ENCODE measurements around the gene ADGRG3. TPM values are rescaled to one million over a fixed set of nuclear protein-coding genes. Genes with fewer than 3 reads are reported as not detected.
"Not testable (repeated sequence)": the region's sequence is repeated elsewhere in the genome, so short reads cannot be mapped to it uniquely, and the experiment has no call there.

Gene ADGRG3
- total and polyA plus RNA-seq, 11 donors = 0.12 to 1.4 (median 0.53) TPM

- Histone ChIP-seq H3K27me3 (peaks cover 0 to 5% (median 0%) of the 10 kb centered on the region in 9 donors), H3K36me3 (no peaks in the 10 kb centered on the region), H3K4me1 (no peaks in the 10 kb centered on the region), H3K9me3 (no peaks in the 10 kb centered on the region), H3K27ac (no peak overlapping the region), H3K4me3 (no peak overlapping the region)
- ATAC-seq (no peak), DNase-seq (no peak)
- WGBS, 4 donors = 88 to 96% (median 91%) methylated on average over 3 of the region's 3 CpGs
- TF ChIP-seq CTCF (IDR thresholded peaks at IDR 0.05) (no peak), POLR2A (IDR thresholded peaks at IDR 0.05) (no peak)
- intact Hi-C loops (cut with DNase I) = loop anchor here in 1 of 10 donors (10.0 kb wide), 1 partner anchor 57 kb away; no protein-coding TSS in a partner anchor
Observed at GRCh38 chr16:57711993-57712392, 43.9 kb downstream of the ADGRG3 start.

GRCh38 chr16:57712569-57712968 is 44.5 kb downstream of the ADGRG3 start:
- H3K27me3 ChIP-seq, H3K4me3 ChIP-seq, H3K4me1 ChIP-seq, H3K36me3 ChIP-seq, H3K27ac ChIP-seq, DNase-seq, H3K9me3 ChIP-seq, ATAC-seq: not testable (repeated sequence)
- intact Hi-C loops (cut with DNase I) = loop anchor here in 1 of 10 donors (10.0 kb wide), 1 partner anchor 58 kb away; no protein-coding TSS in a partner anchor
- 68 to 77% (median 70%) methylated on average over 6 of the region's 6 CpGs for WGBS, 4 donors

- Histone ChIP-seq H3K9me3 (no peaks in the 10 kb centered on the region), H3K27ac (no peak overlapping the region), H3K27me3 (peaks cover 0 to 5% (median 0%) of the 10 kb centered on the region in 9 donors), H3K36me3 (no peaks in the 10 kb centered on the region), H3K4me3 (no peak overlapping the region), H3K4me1 (no peaks in the 10 kb centered on the region)
- DNase-seq = no peak
- WGBS, 4 donors = 79 to 94% (median 87%) methylated on average over 8 of the region's 8 CpGs
- ATAC-seq = no peak
- TF ChIP-seq POLR2A (IDR thresholded peaks at IDR 0.05) (no peak), CTCF (IDR thresholded peaks at IDR 0.05) (no peak)
- intact Hi-C loops (cut with DNase I) = loop anchor here in 1 of 10 donors (10.0 kb wide), 1 partner anchor 59 kb away; no protein-coding TSS in a partner anchor
Observed at GRCh38 chr16:57713596-57713995, 45.5 kb downstream of the ADGRG3 start.

GRCh38 chr16:57714047-57714446 is 45.9 kb downstream of the ADGRG3 start:
- ATAC-seq = no peak
- H3K36me3 ChIP-seq = no peaks in the 10 kb centered on the region
- 75 to 84% (median 79%) methylated on average over 6 of the region's 6 CpGs for WGBS, 4 donors
- H3K4me1 ChIP-seq = no peaks in the 10 kb centered on the region
- TF ChIP-seq POLR2A (IDR thresholded peaks at IDR 0.05) (no peak), CTCF (IDR thresholded peaks at IDR 0.05) (no peak)
- no peak overlapping the region for H3K27ac ChIP-seq
- DNase-seq = no peak
- no peak overlapping the region for H3K4me3 ChIP-seq
- H3K27me3 ChIP-seq = peaks cover 0 to 5% (median 0%) of the 10 kb centered on the region in 9 donors
- H3K9me3 ChIP-seq = no peaks in the 10 kb centered on the region
- intact Hi-C loops (cut with DNase I) = loop anchor here in 1 of 10 donors (10.0 kb wide), 1 partner anchor 59 kb away; no protein-coding TSS in a partner anchor

- Histone ChIP-seq H3K9me3 (no peaks in the 10 kb centered on the region), H3K36me3 (no peaks in the 10 kb centered on the region), H3K27me3 (peaks cover 0 to 5% (median 0%) of the 10 kb centered on the region in 9 donors), H3K4me3 (no peak overlapping the region), H3K4me1 (no peaks in the 10 kb centered on the region), H3K27ac (no peak overlapping the region)
- 69 to 92% (median 74%) methylated on average over 2 to 3 of the region's 3 CpGs for WGBS, 4 donors
- peak in 3 of 4 donors; percentile 75 to 87 (median 76) for ATAC-seq
- intact Hi-C loops (cut with DNase I) = loop anchor here (1.0 to 5.0 kb wide), 7 partner anchors 48 to 144 kb away; no protein-coding TSS in a partner anchor
- peak in 4 of 5 donors; percentile 42 to 52 (median 50) for DNase-seq
- TF ChIP-seq POLR2A (IDR thresholded peaks at IDR 0.05) (no peak), CTCF (IDR thresholded peaks at IDR 0.05) (peak; percentile 43 to 61 (median 54))
Observed at GRCh38 chr16:57720142-57720575, 52.1 kb downstream of the ADGRG3 start.
